Measurements from ENCODE around the gene ANO5. TPM values are rescaled to one million over a fixed set of nuclear protein-coding genes. Genes with fewer than 3 reads are reported as not detected.

The ANO5 gene
- total and polyA plus RNA-seq, 2 of the 8 experiments (the other 6 are each of a cell fraction or from before 2014, with no cell fraction given), result 2.6 to 5.0 TPM

- H4K8ac ChIP-seq (ENCODE audit: extremely low read depth, insufficient read depth, low read length), result no peak overlapping the region
- no peak overlapping the region for H2AFZ ChIP-seq (ENCODE audit: low read length)
- no peak overlapping the region for H3K56ac ChIP-seq (replicated peaks; ENCODE audit: insufficient read length, low read depth, low read length)
- no peaks in the 10 kb centered on the region for H3K9me3 ChIP-seq (ENCODE audit: insufficient read depth in 2 of 2, low read depth in 1 of 2, low read length in 1 of 2)
- peaks cover 0 to 51% of the 10 kb centered on the region in 2 experiments; a peak in 2 of 4 replicates for H3K79me2 ChIP-seq (ENCODE audit: control insufficient read depth in 1 of 2, insufficient read depth in 2 of 2, low read length in 2 of 2)
- no peak overlapping the region for H3K4me3 ChIP-seq (ENCODE audit: extremely low read depth in 1 of 4, insufficient read depth in 2 of 4, low read depth in 3 of 4, low read length in 4 of 4)
- H2BK20ac ChIP-seq (ENCODE audit: low read length), result no peak overlapping the region
- no peak overlapping the region for H2BK5ac ChIP-seq (ENCODE audit: low read depth, low read length)
- 0 out of 2 replicates have a peak overlapping the region, but pooled peaks have one; percentile 26 for H2AK5ac ChIP-seq (ENCODE audit: low read depth, low read length)
- no peak overlapping the region for H3K23ac ChIP-seq (ENCODE audit: insufficient read length)
- peaks cover 4% of the 10 kb centered on the region; the same call in 1 of the 2 replicates for H3K79me1 ChIP-seq (ENCODE audit: low read depth, low read length)
- no peak overlapping the region for H3K18ac ChIP-seq (ENCODE audit: extremely low read depth, low read length)
- ChIA-PET CTCF (ENCODE audit: partially characterized antibody) (interaction anchor here (1.2 kb wide), 1 partner anchor 47 kb away, joined by 3 read pairs; no protein-coding TSS in a partner anchor), POLR2A (ENCODE audit: partially characterized antibody) (no interaction called here)
- H3K27ac ChIP-seq (ENCODE audit: low read depth, low read length), result no peak overlapping the region
- no peak overlapping the region for H3K4me2 ChIP-seq (ENCODE audit: insufficient read depth in 1 of 2, low read depth in 2 of 2, low read length in 2 of 2)
- H3K14ac ChIP-seq (ENCODE audit: insufficient read length), result no peak overlapping the region
- peaks cover 9% of the 10 kb centered on the region for H3K23me2 ChIP-seq (ENCODE audit: low read depth, low read length)
- H2BK120ac ChIP-seq (replicated peaks; ENCODE audit: low read depth, low read length), result no peak overlapping the region
- FAIRE-seq (no peak), DNase-seq (ENCODE audit: low read depth in 1 of 2, low spot score in 2 of 2) (no peak)
- H4K20me1 ChIP-seq (replicated peaks in 1 of 2; ENCODE audit: control insufficient read depth in 1 of 2, insufficient read depth in 2 of 2, low read length in 2 of 2), result peaks cover 3 to 5% of the 10 kb centered on the region in 2 experiments
- 88% methylated on average over 4 of the region's 4 CpGs; no CpG with 5 or more reads in 1 of the 2 experiments for WGBS, 2 experiments (ENCODE audit: extremely low coverage in 1 of 2, insufficient coverage in 1 of 2, insufficient read length in 1 of 2, insufficient replicate concordance in 2 of 2, low coverage in 1 of 2, low lambda C conversion rate in 2 of 2, missing lambda C conversion rate in 1 of 2)
- H3K9ac ChIP-seq (replicated peaks in 1 of 4; ENCODE audit: extremely low read depth in 1 of 4, low read depth in 3 of 4, low read length in 3 of 4), result no peak overlapping the region
- peaks cover 0 to 5% (median 1%) of the 10 kb centered on the region in 4 experiments; a peak in 2 of 7 replicates for H3K4me1 ChIP-seq (replicated peaks in 1 of 4; ENCODE audit: control insufficient read depth in 3 of 4, insufficient read depth in 4 of 4, low read length in 3 of 4)
- H2BK12ac ChIP-seq (ENCODE audit: low read depth, low read length), result no peak overlapping the region
- no peaks in the 10 kb centered on the region for H3K27me3 ChIP-seq (replicated peaks in 1 of 4; ENCODE audit: control insufficient read depth in 3 of 4, extremely low read depth in 1 of 4, insufficient read depth in 3 of 4, low read length in 3 of 4)
- H2BK15ac ChIP-seq (ENCODE audit: low read length), result no peak overlapping the region
- no peak overlapping the region for H4K91ac ChIP-seq (replicated peaks; ENCODE audit: insufficient read length, low read length)
- no peaks in the 10 kb centered on the region; a peak in 1 of 8 replicates for H3K36me3 ChIP-seq (ENCODE audit: control insufficient read depth in 2 of 4, insufficient read depth in 4 of 4, low read length in 3 of 4)
- no peak overlapping the region for H4K5ac ChIP-seq (ENCODE audit: insufficient read length, low read depth, low read length)
- H3K4ac ChIP-seq (replicated peaks; ENCODE audit: insufficient read length, low read depth, low read length), result no peak overlapping the region
- TF ChIP-seq SP4 (IDR thresholded peaks at IDR 0.05; ENCODE audit: low read length), result no peak
- no peak for TF ChIP-seq TEAD4 (IDR thresholded peaks at IDR 0.05; ENCODE audit: low read depth, low read length)
- no peak for TF ChIP-seq ATF3 (IDR thresholded peaks at IDR 0.05; ENCODE audit: insufficient read depth, low read depth, low read length)
- no peak for TF ChIP-seq TAF1 (IDR thresholded peaks at IDR 0.05; ENCODE audit: low read depth, low read length)
- TF ChIP-seq, protein P1, sequence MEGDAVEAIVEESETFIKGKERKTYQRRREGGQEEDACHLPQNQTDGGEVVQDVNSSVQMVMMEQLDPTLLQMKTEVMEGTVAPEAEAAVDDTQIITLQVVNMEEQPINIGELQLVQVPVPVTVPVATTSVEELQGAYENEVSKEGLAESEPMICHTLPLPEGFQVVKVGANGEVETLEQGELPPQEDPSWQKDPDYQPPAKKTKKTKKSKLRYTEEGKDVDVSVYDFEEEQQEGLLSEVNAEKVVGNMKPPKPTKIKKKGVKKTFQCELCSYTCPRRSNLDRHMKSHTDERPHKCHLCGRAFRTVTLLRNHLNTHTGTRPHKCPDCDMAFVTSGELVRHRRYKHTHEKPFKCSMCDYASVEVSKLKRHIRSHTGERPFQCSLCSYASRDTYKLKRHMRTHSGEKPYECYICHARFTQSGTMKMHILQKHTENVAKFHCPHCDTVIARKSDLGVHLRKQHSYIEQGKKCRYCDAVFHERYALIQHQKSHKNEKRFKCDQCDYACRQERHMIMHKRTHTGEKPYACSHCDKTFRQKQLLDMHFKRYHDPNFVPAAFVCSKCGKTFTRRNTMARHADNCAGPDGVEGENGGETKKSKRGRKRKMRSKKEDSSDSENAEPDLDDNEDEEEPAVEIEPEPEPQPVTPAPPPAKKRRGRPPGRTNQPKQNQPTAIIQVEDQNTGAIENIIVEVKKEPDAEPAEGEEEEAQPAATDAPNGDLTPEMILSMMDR (IDR thresholded peaks at IDR 0.05; ENCODE audit: control extremely low read depth in 1 of 3, insufficient read depth in 1 of 3, low read depth in 1 of 3, low read length in 3 of 3), result no peak
- TF ChIP-seq GABPA (IDR thresholded peaks at IDR 0.05; ENCODE audit: borderline replicate concordance, insufficient read depth, low read length), result no peak
- no peak for TF ChIP-seq KDM1A (IDR thresholded peaks at IDR 0.05; ENCODE audit: borderline replicate concordance, low read length)
- TF ChIP-seq MAX (IDR thresholded peaks at IDR 0.05), result no peak
- no peak for TF ChIP-seq CREB1 (IDR thresholded peaks at IDR 0.05)
These were observed 4.5 kb downstream of the ANO5 start for GRCh38 chr11:22197139-22198005.

Measured in H1 (cell line).